Measurements from ENCODE around the gene ALX1. TPM values are rescaled to one million over a fixed set of nuclear protein-coding genes. Genes with fewer than 3 reads are reported as not detected.
"Not testable (repeated sequence)": the region's sequence is repeated elsewhere in the genome, so short reads cannot be mapped to it uniquely, and the experiment has no call there.

ALX1 gene
- total RNA-seq, 1 donor from 2014 or later, result not detected

DNA sequence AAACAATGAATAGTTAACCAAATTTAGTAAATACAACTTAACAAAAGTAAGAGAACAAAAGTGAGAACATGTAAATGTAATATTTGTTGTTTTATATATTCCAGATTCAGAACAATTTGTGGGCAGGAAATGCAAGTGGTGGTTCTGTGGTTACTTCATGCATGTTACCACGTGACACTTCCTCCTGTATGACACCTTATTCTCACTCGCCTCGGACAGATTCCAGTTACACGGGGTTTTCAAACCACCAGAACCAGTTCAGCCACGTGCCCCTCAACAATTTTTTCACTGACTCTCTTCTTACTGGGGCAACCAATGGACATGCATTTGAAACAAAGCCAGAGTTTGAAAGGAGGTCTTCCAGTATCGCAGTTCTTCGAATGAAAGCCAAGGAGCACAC is 21.0 kb downstream of the ALX1 start:
- H3K4me1 ChIP-seq, result no peaks in the 10 kb centered on the region
- TF ChIP-seq, protein P1, sequence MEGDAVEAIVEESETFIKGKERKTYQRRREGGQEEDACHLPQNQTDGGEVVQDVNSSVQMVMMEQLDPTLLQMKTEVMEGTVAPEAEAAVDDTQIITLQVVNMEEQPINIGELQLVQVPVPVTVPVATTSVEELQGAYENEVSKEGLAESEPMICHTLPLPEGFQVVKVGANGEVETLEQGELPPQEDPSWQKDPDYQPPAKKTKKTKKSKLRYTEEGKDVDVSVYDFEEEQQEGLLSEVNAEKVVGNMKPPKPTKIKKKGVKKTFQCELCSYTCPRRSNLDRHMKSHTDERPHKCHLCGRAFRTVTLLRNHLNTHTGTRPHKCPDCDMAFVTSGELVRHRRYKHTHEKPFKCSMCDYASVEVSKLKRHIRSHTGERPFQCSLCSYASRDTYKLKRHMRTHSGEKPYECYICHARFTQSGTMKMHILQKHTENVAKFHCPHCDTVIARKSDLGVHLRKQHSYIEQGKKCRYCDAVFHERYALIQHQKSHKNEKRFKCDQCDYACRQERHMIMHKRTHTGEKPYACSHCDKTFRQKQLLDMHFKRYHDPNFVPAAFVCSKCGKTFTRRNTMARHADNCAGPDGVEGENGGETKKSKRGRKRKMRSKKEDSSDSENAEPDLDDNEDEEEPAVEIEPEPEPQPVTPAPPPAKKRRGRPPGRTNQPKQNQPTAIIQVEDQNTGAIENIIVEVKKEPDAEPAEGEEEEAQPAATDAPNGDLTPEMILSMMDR (IDR thresholded peaks at IDR 0.05; ENCODE audit: borderline replicate concordance), result no peak
- H3K27me3 ChIP-seq (ENCODE audit: low read depth), result no peaks in the 10 kb centered on the region
- no peak for DNase-seq
- H3K27ac ChIP-seq (replicated peaks), result no peak overlapping the region
- H3K4me3 ChIP-seq, result no peak overlapping the region
- intact Hi-C loops (cut with micrococcal nuclease), result no loop called here
- H3K36me3 ChIP-seq, result no peaks in the 10 kb centered on the region
- H3K9me3 ChIP-seq (replicated peaks), result no peaks in the 10 kb centered on the region

DNA sequence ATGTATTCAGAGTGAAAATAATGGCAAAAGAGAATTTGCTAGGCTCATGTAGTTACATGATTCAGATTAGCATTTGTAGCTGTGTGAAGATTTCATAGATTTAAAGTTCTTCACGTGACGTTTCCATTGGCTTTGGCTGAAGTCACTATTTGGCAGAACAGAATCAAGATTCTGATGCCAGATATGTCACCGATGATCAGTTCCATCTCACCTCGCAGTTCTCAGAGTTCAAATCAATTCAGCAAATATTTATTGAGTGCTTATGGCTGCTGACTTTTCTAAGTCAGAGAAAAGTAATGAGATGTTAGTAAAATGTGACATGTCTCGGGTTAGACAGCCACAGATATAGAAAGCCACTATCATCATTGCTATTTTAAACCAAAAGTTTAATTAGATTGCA is 28.4 kb downstream of the ALX1 start:
- no peak overlapping the region for H3K27ac ChIP-seq (replicated peaks)
- DNase-seq, result no peak
- H3K9me3 ChIP-seq (replicated peaks), result no peaks in the 10 kb centered on the region
- no peaks in the 10 kb centered on the region for H3K36me3 ChIP-seq
- H3K4me3 ChIP-seq, result no peak overlapping the region
- H3K4me1 ChIP-seq, result no peaks in the 10 kb centered on the region
- TF ChIP-seq, protein P1 (IDR thresholded peaks at IDR 0.05; ENCODE audit: borderline replicate concordance), result no peak
- H3K27me3 ChIP-seq (ENCODE audit: low read depth), result no peaks in the 10 kb centered on the region
- intact Hi-C loops (cut with micrococcal nuclease), result no loop called here

DNA sequence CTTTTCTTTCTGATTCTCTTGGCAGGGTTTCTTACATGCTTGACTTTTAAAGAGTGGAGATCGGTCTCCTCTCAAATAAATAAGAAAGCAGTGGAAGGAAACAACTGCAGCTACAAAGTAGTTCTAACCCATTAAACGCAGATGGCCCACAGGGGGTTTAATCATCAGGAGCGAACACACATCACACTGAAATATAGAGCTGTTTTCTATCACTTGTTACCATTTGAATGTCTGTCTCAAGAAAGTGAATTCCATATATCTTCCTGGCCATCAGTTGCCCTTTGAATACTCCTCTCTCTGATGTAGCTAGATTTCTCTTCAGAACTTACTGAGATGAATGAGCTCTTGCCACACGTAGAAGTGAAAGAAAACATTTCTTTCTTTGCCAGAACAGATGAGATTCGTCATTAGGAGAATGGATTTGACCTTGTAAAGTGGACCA is 29.1 kb downstream of the ALX1 start:
- Histone ChIP-seq H3K9me3 (replicated peaks) (no peaks in the 10 kb centered on the region), H3K27ac (replicated peaks) (no peak overlapping the region), H3K36me3 (no peaks in the 10 kb centered on the region), H3K4me1 (no peaks in the 10 kb centered on the region), H3K4me3 (no peak overlapping the region), H3K27me3 (ENCODE audit: low read depth) (no peaks in the 10 kb centered on the region)
- TF ChIP-seq, protein P1 (IDR thresholded peaks at IDR 0.05; ENCODE audit: borderline replicate concordance), result no peak
- DNase-seq, result no peak
- intact Hi-C loops (cut with micrococcal nuclease), result no loop called here

DNA sequence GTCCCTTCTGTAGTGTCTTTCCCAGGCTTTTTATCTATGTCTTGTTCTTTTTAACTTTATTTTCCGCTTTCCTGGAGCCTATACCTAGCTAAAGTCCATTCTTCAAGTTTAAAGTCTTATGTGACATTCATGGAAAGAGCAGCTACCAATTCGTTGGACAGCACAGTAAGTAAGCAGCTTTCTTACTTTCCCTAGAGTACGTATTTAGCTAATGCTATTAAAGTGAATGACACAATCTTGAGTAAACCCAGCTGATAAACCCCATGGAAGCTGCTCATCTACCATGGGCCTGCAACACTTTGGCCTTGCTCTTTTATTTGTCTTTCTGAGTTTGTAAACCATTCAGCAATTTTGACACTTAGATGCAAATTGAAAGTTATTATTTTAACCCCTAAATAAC is 30.0 kb downstream of the ALX1 start:
- Histone ChIP-seq H3K27me3 (ENCODE audit: low read depth) (no peaks in the 10 kb centered on the region), H3K9me3 (replicated peaks) (no peaks in the 10 kb centered on the region), H3K4me1 (no peaks in the 10 kb centered on the region), H3K4me3 (no peak overlapping the region), H3K36me3 (no peaks in the 10 kb centered on the region), H3K27ac (replicated peaks) (no peak overlapping the region)
- TF ChIP-seq, protein P1 (IDR thresholded peaks at IDR 0.05; ENCODE audit: borderline replicate concordance), result no peak
- DNase-seq, result no peak
- intact Hi-C loops (cut with micrococcal nuclease), result no loop called here

DNA sequence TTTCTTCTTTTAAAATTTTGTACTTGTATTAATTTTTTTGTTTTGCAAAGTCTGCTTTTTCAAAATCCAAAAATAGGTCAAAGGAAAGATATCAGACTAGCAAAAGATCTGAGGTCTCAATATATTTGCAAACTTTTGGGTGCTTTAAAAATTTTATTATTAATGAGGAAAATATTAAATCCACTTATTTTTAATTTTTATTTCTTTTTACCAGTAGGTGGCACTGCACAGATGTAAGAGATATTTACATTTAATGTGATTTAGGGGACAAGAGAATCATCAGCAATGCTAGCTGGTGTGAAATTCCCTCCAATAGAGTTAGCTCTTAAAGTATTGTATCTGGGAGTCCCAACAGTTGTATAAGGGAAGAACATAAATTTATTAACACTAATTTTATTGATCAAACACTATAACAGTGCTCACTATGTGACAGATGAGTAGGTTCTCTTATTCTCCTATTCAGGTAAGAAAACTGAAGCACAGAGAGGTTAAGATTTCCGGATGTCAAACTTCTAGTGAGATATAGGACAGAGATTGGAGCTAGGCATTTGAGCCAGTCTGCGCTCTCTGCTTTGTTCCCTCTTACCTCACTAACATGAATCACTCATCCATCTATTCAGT is 30.5 kb downstream of the ALX1 start:
- DNase-seq, result no peak
- H3K9me3 ChIP-seq (replicated peaks), result no peaks in the 10 kb centered on the region
- H3K4me3 ChIP-seq, result no peak overlapping the region
- H3K27me3 ChIP-seq (ENCODE audit: low read depth), result no peaks in the 10 kb centered on the region
- no peaks in the 10 kb centered on the region for H3K4me1 ChIP-seq
- TF ChIP-seq, protein P1 (IDR thresholded peaks at IDR 0.05; ENCODE audit: borderline replicate concordance), result peak; percentile 21
- no peaks in the 10 kb centered on the region for H3K36me3 ChIP-seq
- H3K27ac ChIP-seq (replicated peaks), result no peak overlapping the region
- intact Hi-C loops (cut with micrococcal nuclease), result no loop called here

DNA sequence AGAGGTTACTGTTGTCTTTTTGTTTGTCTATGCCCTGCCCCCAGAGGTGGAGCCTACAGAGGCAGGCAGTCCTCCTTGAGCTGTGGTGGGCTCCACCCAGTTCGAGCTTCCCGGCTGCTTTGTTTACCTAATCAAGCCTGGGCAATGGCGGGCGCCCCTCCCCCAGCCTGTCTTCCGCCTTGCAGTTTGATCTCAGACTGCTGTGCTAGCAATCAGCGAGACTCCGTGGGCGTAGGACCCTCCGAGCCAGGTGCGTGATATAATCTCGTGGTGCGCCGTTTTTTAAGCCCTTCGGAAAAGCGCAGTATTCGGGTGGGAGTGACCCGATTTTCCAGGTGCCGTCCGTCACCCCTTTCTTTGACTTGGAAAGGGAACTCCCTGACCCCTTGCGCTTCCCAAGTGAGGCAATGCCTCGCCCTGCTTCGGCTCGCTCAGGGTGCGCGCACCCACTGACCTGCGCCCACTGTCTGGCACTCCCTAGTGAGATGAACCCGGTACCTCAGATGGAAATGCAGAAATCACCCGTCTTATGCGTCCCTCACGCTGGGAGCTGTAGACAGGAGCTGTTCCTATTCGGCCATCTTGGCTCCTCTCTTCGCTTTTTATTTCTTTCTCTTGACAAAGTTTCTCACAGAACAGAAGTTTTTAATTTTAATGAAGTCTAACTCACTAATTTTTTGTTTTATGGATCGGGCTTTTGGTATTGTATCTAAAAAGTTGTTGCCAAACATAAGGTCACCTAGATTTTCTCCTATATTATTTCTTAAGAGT is 38.0 kb downstream of the ALX1 start:
- H3K4me3 ChIP-seq; H3K36me3 ChIP-seq; H3K9me3 ChIP-seq (replicated peaks); H3K27ac ChIP-seq (replicated peaks); H3K4me1 ChIP-seq; intact Hi-C loops (cut with micrococcal nuclease); H3K27me3 ChIP-seq (ENCODE audit: low read depth); DNase-seq: not testable (repeated sequence)

Measured in left ventricle myocardium inferior (tissue), 1 donor.